Activated naive CD8-positive, alpha-beta T cell (primary cell): ENCODE results near the gene CDH12.
"Not testable (repeated sequence)": the region's sequence is repeated elsewhere in the genome, so short reads cannot be mapped to it uniquely, and the experiment has no call there.

Experiments used
- H3K27ac Mint-ChIP-seq: one replicate; pipeline ENCODE4 v1.8.0; 2021; ENCODE audit warnings: mixed read lengths
- H3K27me3 Mint-ChIP-seq: one replicate; pipeline ENCODE4 v1.8.0; 2021; ENCODE audit warnings: mixed read lengths
- H3K36me3 Mint-ChIP-seq: one replicate; pipeline ENCODE4 v1.8.0; 2021; ENCODE audit warnings: mixed read lengths
- H3K4me1 Mint-ChIP-seq: one replicate; pipeline ENCODE4 v1.8.0; 2021; ENCODE audit warnings: low read depth, mixed read lengths
- H3K4me3 Mint-ChIP-seq: one replicate; pipeline ENCODE4 v1.8.0; 2021; ENCODE audit warnings: mild to moderate bottlenecking, mixed read lengths
- H3K9me3 Mint-ChIP-seq: one replicate; pipeline ENCODE4 v1.8.0; 2021; ENCODE audit warnings: low read depth, mixed read lengths

Gene CDH12

DNA sequence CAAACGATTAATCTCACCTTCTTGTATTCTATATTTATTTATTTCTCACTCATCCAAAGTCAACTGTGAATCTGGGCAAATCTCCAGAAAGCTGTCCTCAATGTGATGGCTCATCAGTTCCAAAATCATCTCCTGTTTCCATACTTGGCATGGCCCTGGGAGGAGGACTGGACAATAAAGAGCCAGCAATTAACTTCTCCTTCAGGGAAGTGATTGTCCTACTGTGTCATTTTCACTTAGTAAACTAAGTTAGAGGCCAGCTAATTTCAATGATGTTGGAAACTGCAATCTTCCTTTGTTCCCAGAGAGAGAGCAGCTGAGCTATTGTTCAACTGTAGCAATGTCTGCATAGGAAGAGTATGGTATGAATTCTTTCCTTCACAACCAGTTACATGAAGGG lies 17.5 kb downstream of the CDH12 start:
- Mint-ChIP-seq H3K4me3 (no peak overlapping the region), H3K27me3 (no peaks in the 10 kb centered on the region), H3K27ac (no peak overlapping the region), H3K36me3 (no peaks in the 10 kb centered on the region), H3K4me1 (no peaks in the 10 kb centered on the region), H3K9me3 (no peaks in the 10 kb centered on the region)

DNA sequence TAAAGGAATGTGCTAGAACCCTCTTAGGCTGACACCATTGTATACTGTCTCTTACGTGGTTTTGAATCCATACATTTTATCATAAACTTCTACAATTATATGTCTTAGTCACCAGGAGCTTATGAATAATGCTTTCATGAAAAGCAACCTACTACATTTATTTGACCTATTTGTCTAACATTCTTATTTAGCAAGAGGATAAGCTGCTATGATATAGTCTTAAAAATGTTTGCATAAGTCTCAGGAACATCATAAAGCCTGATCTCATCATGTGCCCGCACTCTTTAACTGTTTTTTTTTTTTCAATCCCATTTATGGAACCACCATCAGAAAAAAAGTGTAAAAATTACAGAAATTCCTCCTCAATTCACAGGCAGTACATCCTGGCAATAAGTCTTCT lies 59.7 kb downstream of the CDH12 start:
- Mint-ChIP-seq H3K27me3 (no peaks in the 10 kb centered on the region), H3K4me3 (no peak overlapping the region), H3K4me1 (no peaks in the 10 kb centered on the region), H3K9me3 (peaks cover 5% of the 10 kb centered on the region), H3K36me3 (no peaks in the 10 kb centered on the region), H3K27ac (no peak overlapping the region)

DNA sequence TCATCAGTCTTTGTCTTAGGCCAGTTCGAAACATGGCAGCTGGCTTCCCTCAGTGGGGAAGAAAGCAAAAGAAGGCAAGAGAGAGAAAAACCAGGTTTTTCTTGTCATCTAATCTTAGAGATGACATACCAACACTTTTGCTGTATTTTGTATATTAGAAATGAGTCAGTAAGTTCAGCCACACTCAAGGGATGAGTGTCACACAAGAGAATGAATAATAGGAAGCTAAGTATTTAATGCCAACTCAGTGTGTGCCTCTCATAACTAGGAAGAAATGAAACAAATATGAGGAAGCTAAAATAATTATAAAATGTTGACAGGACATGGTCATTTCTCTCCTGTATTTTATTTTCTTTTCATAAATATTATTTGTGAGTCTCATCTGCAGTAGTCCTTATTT lies 65.3 kb downstream of the CDH12 start:
- Mint-ChIP-seq H3K4me3 (no peak overlapping the region), H3K27me3 (no peaks in the 10 kb centered on the region), H3K27ac (no peak overlapping the region), H3K4me1 (no peaks in the 10 kb centered on the region), H3K9me3 (peaks cover 4% of the 10 kb centered on the region), H3K36me3 (no peaks in the 10 kb centered on the region)

GRCh38 chr5:22787398-22787797 lies 65.7 kb downstream of the CDH12 start:
- no peaks in the 10 kb centered on the region for H3K36me3 Mint-ChIP-seq
- H3K4me3 Mint-ChIP-seq, result no peak overlapping the region
- peaks cover 4% of the 10 kb centered on the region for H3K9me3 Mint-ChIP-seq
- no peak overlapping the region for H3K27ac Mint-ChIP-seq
- H3K27me3 Mint-ChIP-seq, result no peaks in the 10 kb centered on the region
- no peaks in the 10 kb centered on the region for H3K4me1 Mint-ChIP-seq

DNA sequence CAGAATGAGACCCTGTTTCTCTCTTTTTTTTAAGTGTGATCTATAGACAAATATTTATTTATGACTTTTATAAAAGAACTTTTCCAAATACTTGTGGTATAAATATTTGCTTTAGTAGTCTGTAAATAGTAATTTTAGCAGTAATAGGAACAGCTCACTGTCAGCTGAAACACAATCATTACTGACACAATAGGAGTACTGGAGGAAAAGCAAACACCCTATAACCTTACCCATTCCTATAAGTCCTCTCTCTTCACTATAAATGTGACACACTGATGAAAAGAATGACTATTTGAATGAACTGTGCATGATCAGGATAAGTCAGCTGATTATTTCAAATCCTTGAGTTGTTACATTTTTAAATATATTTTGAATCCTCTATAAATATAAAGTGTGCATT lies 72.4 kb downstream of the CDH12 start:
- H3K27me3 Mint-ChIP-seq, result no peaks in the 10 kb centered on the region
- H3K4me3 Mint-ChIP-seq, result no peak overlapping the region
- H3K9me3 Mint-ChIP-seq, result peaks cover 5% of the 10 kb centered on the region
- H3K36me3 Mint-ChIP-seq, result no peaks in the 10 kb centered on the region
- H3K27ac Mint-ChIP-seq, result no peak overlapping the region
- H3K4me1 Mint-ChIP-seq, result no peaks in the 10 kb centered on the region

DNA sequence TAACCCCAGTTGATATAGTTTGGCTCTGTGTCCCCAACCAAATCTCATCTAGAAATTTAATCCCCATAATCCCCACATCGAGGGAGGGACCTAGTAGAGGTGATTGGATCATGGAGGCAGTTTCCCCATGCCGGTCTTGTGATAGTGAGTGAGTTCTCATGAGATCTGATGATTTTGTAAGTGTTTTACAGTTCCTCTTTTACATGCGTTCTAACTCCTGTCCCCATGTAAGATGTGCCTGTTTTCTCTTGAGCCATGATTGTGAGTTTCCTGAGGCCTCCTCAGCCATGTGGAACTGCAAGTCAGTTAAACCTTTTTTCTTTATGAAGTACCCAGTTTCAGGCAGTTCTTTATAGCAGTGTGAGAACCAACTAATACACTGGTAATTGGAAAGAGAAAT lies 73.6 kb downstream of the CDH12 start:
- H3K4me3 Mint-ChIP-seq, result no peak overlapping the region
- no peak overlapping the region for H3K27ac Mint-ChIP-seq
- no peaks in the 10 kb centered on the region for H3K27me3 Mint-ChIP-seq
- no peaks in the 10 kb centered on the region for H3K36me3 Mint-ChIP-seq
- no peaks in the 10 kb centered on the region for H3K4me1 Mint-ChIP-seq
- H3K9me3 Mint-ChIP-seq, result peaks cover 4% of the 10 kb centered on the region

DNA sequence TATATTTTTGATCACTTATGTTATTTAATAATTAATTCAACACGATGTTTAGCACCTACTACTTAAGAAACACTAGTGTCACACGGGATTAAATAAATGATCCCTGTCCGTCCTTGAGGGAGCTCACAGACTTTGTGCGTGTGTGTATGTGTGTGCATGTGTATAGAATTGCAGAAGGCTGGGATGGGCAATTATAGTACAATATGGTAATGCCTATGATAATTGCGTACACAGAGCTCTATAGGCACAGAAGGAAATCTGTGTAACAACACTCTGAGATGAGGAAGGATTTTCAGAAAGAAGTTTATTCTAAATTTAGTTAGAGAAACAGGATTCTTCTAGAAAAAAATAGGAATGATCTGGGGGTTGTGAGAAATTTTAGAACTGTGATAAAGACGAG lies 76.9 kb downstream of the CDH12 start:
- no peak overlapping the region for H3K27ac Mint-ChIP-seq
- no peaks in the 10 kb centered on the region for H3K27me3 Mint-ChIP-seq
- no peaks in the 10 kb centered on the region for H3K36me3 Mint-ChIP-seq
- H3K4me3 Mint-ChIP-seq, result no peak overlapping the region
- peaks cover 12% of the 10 kb centered on the region for H3K9me3 Mint-ChIP-seq
- H3K4me1 Mint-ChIP-seq, result no peaks in the 10 kb centered on the region

DNA sequence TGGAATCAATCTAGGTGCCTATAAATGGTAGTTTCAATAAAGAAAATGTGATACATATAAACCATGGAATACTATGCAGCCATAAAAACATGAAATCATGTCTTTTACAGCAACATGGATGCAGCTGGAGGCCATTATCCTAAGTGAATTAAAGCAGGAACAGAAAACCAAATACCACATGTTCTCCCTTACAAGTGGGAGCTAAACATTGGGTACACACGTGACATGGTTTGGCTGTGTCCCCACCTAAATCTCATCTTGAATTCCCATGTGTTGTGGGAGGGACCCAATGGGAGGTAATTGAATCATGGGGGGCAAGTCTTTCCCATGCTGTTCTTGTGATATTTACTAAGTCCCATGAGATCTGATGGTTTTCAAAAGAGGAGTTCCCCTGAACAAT lies 78.9 kb downstream of the CDH12 start:
- H3K36me3 Mint-ChIP-seq, H3K27ac Mint-ChIP-seq, H3K4me3 Mint-ChIP-seq, H3K27me3 Mint-ChIP-seq, H3K4me1 Mint-ChIP-seq: not testable (repeated sequence)
- peaks cover 12% of the 10 kb centered on the region for H3K9me3 Mint-ChIP-seq

DNA sequence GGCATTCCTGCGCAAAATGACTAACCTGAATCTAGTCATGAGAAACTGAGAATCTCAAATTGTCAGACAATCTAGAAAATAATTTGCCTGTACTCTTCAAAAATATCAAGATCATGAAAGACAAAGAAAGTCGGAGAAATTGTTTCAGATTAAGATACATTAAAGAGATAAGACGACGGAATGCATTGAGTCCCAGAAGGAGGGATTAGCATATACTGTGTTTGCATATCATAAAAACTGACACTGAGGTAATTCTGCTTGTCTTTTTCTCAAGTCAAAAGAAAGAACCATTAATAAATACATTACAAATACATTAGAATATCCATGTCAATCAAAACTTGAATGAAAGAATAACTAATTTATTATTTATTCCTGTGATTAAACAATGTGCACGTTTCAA lies 88.4 kb downstream of the CDH12 start:
- no peak overlapping the region for H3K4me3 Mint-ChIP-seq
- no peaks in the 10 kb centered on the region for H3K27me3 Mint-ChIP-seq

DNA sequence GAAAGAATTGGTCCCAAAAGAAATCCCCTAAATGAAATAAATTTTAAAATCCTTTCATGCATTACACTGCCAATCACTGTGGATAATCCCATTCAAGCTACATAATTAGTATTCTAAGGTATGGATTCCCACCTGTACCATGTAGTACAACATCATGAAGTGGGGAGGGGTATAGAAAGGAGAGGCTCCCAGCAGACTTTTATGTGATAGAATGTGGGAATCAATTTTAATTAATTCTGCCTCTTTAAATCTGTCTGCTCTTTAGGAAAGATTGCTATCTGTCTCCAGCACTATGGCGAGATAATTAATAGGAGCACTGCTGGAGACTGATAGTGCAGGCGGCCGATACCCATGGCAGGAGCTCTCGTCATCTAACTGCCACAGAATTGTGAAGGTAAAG lies 95.4 kb downstream of the CDH12 start:
- Mint-ChIP-seq H3K36me3 (no peaks in the 10 kb centered on the region), H3K27me3 (no peaks in the 10 kb centered on the region), H3K9me3 (peaks cover 4% of the 10 kb centered on the region), H3K27ac (no peak overlapping the region), H3K4me1 (no peaks in the 10 kb centered on the region), H3K4me3 (no peak overlapping the region)

More for the DNA sequence above, 88.4 kb downstream of the CDH12 start:
- Mint-ChIP-seq H3K36me3 (no peaks in the 10 kb centered on the region), H3K27ac (no peak overlapping the region), H3K9me3 (peaks cover 4% of the 10 kb centered on the region), H3K4me1 (no peaks in the 10 kb centered on the region)

GRCh38 chr5:22754155-22754554 lies 99.0 kb downstream of the CDH12 start:
- Mint-ChIP-seq H3K36me3 (no peaks in the 10 kb centered on the region), H3K4me1 (no peaks in the 10 kb centered on the region), H3K27ac (no peak overlapping the region), H3K9me3 (peaks cover 12% of the 10 kb centered on the region), H3K4me3 (no peak overlapping the region), H3K27me3 (no peaks in the 10 kb centered on the region)

GRCh38 chr5:22751536-22751935 lies 101.6 kb downstream of the CDH12 start:
- H3K36me3 Mint-ChIP-seq, result no peaks in the 10 kb centered on the region
- H3K27ac Mint-ChIP-seq, result no peak overlapping the region
- H3K27me3 Mint-ChIP-seq, result no peaks in the 10 kb centered on the region
- H3K4me1 Mint-ChIP-seq, result no peaks in the 10 kb centered on the region
- H3K4me3 Mint-ChIP-seq, result no peak overlapping the region
- H3K9me3 Mint-ChIP-seq, result peaks cover 16% of the 10 kb centered on the region

DNA sequence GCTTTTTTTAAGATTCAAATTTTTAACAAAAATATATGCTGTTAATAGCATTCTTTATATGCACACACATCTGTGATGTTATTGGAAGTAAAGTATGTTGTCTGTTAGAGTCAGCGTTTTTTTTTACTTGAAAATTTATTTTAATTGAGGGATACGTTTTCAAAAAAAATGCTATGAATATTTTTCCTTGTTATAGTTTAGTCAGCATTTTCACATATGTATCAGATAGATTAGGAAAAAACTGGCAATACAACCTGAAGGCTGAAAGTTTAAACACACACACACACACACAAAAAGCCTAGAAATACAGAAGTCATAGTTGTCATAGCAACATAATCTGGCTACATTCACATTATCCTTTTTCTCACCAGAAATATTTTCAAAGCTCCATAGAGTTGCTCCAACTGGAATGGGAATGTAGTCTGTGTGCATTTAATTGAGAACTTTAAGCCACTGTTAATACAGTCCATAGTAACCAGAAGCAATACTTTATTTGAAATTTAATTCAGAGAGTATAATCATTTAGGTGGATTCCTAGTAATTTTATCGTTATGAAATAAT lies 116.6 kb downstream of the CDH12 start:
- no peaks in the 10 kb centered on the region for H3K4me1 Mint-ChIP-seq
- H3K9me3 Mint-ChIP-seq, result peaks cover 15% of the 10 kb centered on the region
- no peaks in the 10 kb centered on the region for H3K27me3 Mint-ChIP-seq
- no peaks in the 10 kb centered on the region for H3K36me3 Mint-ChIP-seq
- H3K4me3 Mint-ChIP-seq, result no peak overlapping the region
- H3K27ac Mint-ChIP-seq, result no peak overlapping the region

DNA sequence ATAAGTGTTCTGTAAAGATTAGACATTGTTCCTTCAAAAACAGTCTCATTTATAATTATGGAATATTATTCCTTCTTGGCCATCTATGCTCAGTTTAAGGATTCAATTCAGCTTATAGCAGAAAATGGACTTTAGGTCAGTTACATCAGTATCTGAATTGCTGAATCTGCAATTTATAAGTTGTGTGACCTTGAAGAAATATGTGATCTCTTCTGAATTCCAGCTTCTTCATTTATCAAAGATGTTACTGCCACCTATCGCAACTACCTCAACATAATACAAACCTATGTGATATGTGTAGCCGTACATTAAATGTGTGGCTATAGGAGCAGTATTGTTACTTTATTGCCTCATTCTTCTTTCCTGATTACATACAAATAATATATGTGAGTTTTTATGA lies 118.2 kb downstream of the CDH12 start:
- Mint-ChIP-seq H3K4me3 (no peak overlapping the region), H3K27me3 (no peaks in the 10 kb centered on the region), H3K36me3 (no peaks in the 10 kb centered on the region), H3K9me3 (peaks cover 15% of the 10 kb centered on the region), H3K4me1 (no peaks in the 10 kb centered on the region), H3K27ac (no peak overlapping the region)

DNA sequence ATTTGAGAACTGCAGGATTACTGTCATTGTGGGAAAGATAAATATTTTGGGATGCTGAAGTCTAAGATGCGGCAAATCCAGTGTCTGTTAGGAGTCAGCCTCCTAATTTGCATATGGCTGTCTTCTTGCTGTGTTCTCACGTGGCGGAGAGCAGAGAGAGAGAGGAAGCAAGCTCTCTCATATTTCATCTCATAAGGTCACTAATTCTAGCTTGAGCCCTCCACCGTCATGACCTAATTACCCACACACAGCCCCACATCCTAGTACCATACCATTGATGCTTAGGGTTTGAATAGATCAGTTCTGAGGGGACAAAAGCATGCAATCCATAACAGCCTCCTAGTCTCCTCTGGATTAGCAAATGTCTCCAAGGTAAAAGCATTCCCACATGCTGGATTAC lies 124.5 kb downstream of the CDH12 start:
- no peak overlapping the region for H3K4me3 Mint-ChIP-seq
- H3K4me1 Mint-ChIP-seq, result no peaks in the 10 kb centered on the region
- peaks cover 3% of the 10 kb centered on the region for H3K9me3 Mint-ChIP-seq
- H3K36me3 Mint-ChIP-seq, result no peaks in the 10 kb centered on the region
- no peaks in the 10 kb centered on the region for H3K27me3 Mint-ChIP-seq
- no peak overlapping the region for H3K27ac Mint-ChIP-seq

- H3K27ac Mint-ChIP-seq, result no peak overlapping the region
- no peaks in the 10 kb centered on the region for H3K27me3 Mint-ChIP-seq
- no peaks in the 10 kb centered on the region for H3K36me3 Mint-ChIP-seq
- H3K9me3 Mint-ChIP-seq, result peaks cover 9% of the 10 kb centered on the region
- no peaks in the 10 kb centered on the region for H3K4me1 Mint-ChIP-seq
- no peak overlapping the region for H3K4me3 Mint-ChIP-seq
These were observed 130.7 kb downstream of the CDH12 start for GRCh38 chr5:22722491-22722890.
